ENCODE results near the gene CADPS2. TPM values are rescaled to one million over a fixed set of nuclear protein-coding genes. Genes with fewer than 3 reads are reported as not detected.

Gene CADPS2
- total RNA-seq, 2 donors from 2014 or later = not detected

- H3K9me3 Mint-ChIP-seq = no peaks in the 10 kb centered on the region
- ATAC-seq (no peak), DNase-seq (ENCODE audit: low spot score) (no peak)
- H3K27me3 Mint-ChIP-seq = peaks cover 10 to 26% of the 10 kb centered on the region in 2 donors
- no peaks in the 10 kb centered on the region for H3K36me3 Mint-ChIP-seq
- H3K27ac Mint-ChIP-seq = no peak overlapping the region
- no peaks in the 10 kb centered on the region for H3K4me1 Mint-ChIP-seq (ENCODE audit: low read depth in 2 of 2)
- H3K4me3 Mint-ChIP-seq = no peak overlapping the region
Measured at GRCh38 chr7:122883049-122883680, 3.1 kb downstream of the CADPS2 start.

GRCh38 chr7:122881324-122881723 lies 4.9 kb downstream of the CADPS2 start:
- no peak for ATAC-seq
- Mint-ChIP-seq H3K27me3 (peaks cover 3 to 16% of the 10 kb centered on the region in 2 donors), H3K4me3 (no peak overlapping the region), H3K4me1 (ENCODE audit: low read depth in 2 of 2) (no peaks in the 10 kb centered on the region), H3K27ac (no peak overlapping the region), H3K36me3 (no peaks in the 10 kb centered on the region), H3K9me3 (no peaks in the 10 kb centered on the region)
- no peak for DNase-seq (ENCODE audit: low spot score)

- ATAC-seq = no peak
- DNase-seq (ENCODE audit: low spot score) = no peak
- Mint-ChIP-seq H3K4me1 (ENCODE audit: low read depth in 2 of 2) (no peaks in the 10 kb centered on the region), H3K4me3 (no peak overlapping the region), H3K27me3 (no peaks in the 10 kb centered on the region), H3K9me3 (peaks cover 34% of the 10 kb centered on the region), H3K27ac (no peak overlapping the region), H3K36me3 (peaks cover 18% of the 10 kb centered on the region)
Measured at GRCh38 chr7:122869260-122869659, 17.0 kb downstream of the CADPS2 start.

- Mint-ChIP-seq H3K27ac (no peak overlapping the region), H3K4me1 (ENCODE audit: low read depth in 2 of 2) (no peaks in the 10 kb centered on the region), H3K4me3 (no peak overlapping the region), H3K27me3 (no peaks in the 10 kb centered on the region), H3K36me3 (peaks cover 18% of the 10 kb centered on the region), H3K9me3 (peaks cover 34% of the 10 kb centered on the region)
- DNase-seq (ENCODE audit: low spot score) = no peak
- ATAC-seq = no peak
Measured at GRCh38 chr7:122867471-122867980, 18.7 kb downstream of the CADPS2 start.

- H3K36me3 Mint-ChIP-seq = peaks cover 18% of the 10 kb centered on the region
- H3K4me3 Mint-ChIP-seq = no peak overlapping the region
- DNase-seq (ENCODE audit: low spot score) (no peak), ATAC-seq (no peak)
- peaks cover 25% of the 10 kb centered on the region for H3K9me3 Mint-ChIP-seq
- H3K27me3 Mint-ChIP-seq = no peaks in the 10 kb centered on the region
- H3K27ac Mint-ChIP-seq = no peak overlapping the region
- H3K4me1 Mint-ChIP-seq (ENCODE audit: low read depth in 2 of 2) = no peaks in the 10 kb centered on the region
Measured at GRCh38 chr7:122864838-122865237, 21.4 kb downstream of the CADPS2 start.

GRCh38 chr7:122864016-122864415 lies 22.2 kb downstream of the CADPS2 start:
- ATAC-seq (no peak), DNase-seq (ENCODE audit: low spot score) (no peak)
- no peaks in the 10 kb centered on the region for H3K4me1 Mint-ChIP-seq (ENCODE audit: low read depth in 2 of 2)
- H3K27me3 Mint-ChIP-seq = no peaks in the 10 kb centered on the region
- H3K9me3 Mint-ChIP-seq = peaks cover 19% of the 10 kb centered on the region
- H3K27ac Mint-ChIP-seq = no peak overlapping the region
- no peak overlapping the region for H3K4me3 Mint-ChIP-seq
- peaks cover 14% of the 10 kb centered on the region for H3K36me3 Mint-ChIP-seq

GRCh38 chr7:122858320-122858719 lies 27.9 kb downstream of the CADPS2 start:
- no peaks in the 10 kb centered on the region for H3K4me1 Mint-ChIP-seq (ENCODE audit: low read depth in 2 of 2)
- no peak overlapping the region for H3K27ac Mint-ChIP-seq
- no peak overlapping the region for H3K4me3 Mint-ChIP-seq
- H3K36me3 Mint-ChIP-seq = no peaks in the 10 kb centered on the region
- H3K27me3 Mint-ChIP-seq = no peaks in the 10 kb centered on the region
- ATAC-seq (no peak), DNase-seq (ENCODE audit: low spot score) (no peak)
- H3K9me3 Mint-ChIP-seq = peaks cover 11% of the 10 kb centered on the region

GRCh38 chr7:122850528-122850927 lies 35.7 kb downstream of the CADPS2 start:
- no peak for ATAC-seq
- DNase-seq (ENCODE audit: low spot score) = no peak
- Mint-ChIP-seq H3K36me3 (no peaks in the 10 kb centered on the region), H3K9me3 (peaks cover 23% of the 10 kb centered on the region), H3K27me3 (no peaks in the 10 kb centered on the region), H3K4me1 (ENCODE audit: low read depth in 2 of 2) (no peaks in the 10 kb centered on the region), H3K4me3 (no peak overlapping the region), H3K27ac (no peak overlapping the region)

GRCh38 chr7:122849957-122850328 lies 36.3 kb downstream of the CADPS2 start:
- H3K9me3 Mint-ChIP-seq = peaks cover 25% of the 10 kb centered on the region
- H3K27me3 Mint-ChIP-seq = no peaks in the 10 kb centered on the region
- no peak overlapping the region for H3K4me3 Mint-ChIP-seq
- H3K4me1 Mint-ChIP-seq (ENCODE audit: low read depth in 2 of 2) = no peaks in the 10 kb centered on the region
- H3K36me3 Mint-ChIP-seq = no peaks in the 10 kb centered on the region
- no peak overlapping the region for H3K27ac Mint-ChIP-seq
- DNase-seq (ENCODE audit: low spot score) = no peak
- no peak for ATAC-seq

GRCh38 chr7:122849322-122849956 lies 36.8 kb downstream of the CADPS2 start:
- H3K27me3 Mint-ChIP-seq = no peaks in the 10 kb centered on the region

GRCh38 chr7:122847871-122848473 lies 38.3 kb downstream of the CADPS2 start:
- no peaks in the 10 kb centered on the region for H3K27me3 Mint-ChIP-seq
- ATAC-seq = no peak
- H3K36me3 Mint-ChIP-seq = no peaks in the 10 kb centered on the region
- DNase-seq (ENCODE audit: low spot score) = no peak
- no peaks in the 10 kb centered on the region for H3K4me1 Mint-ChIP-seq (ENCODE audit: low read depth in 2 of 2)
- peaks cover 26% of the 10 kb centered on the region for H3K9me3 Mint-ChIP-seq
- H3K4me3 Mint-ChIP-seq = no peak overlapping the region
- no peak overlapping the region for H3K27ac Mint-ChIP-seq

More at GRCh38 chr7:122849322-122849956, 36.8 kb downstream of the CADPS2 start:
- Mint-ChIP-seq H3K27ac (no peak overlapping the region), H3K9me3 (peaks cover 25% of the 10 kb centered on the region), H3K4me1 (ENCODE audit: low read depth in 2 of 2) (no peaks in the 10 kb centered on the region), H3K4me3 (no peak overlapping the region), H3K36me3 (no peaks in the 10 kb centered on the region)
- DNase-seq (ENCODE audit: low spot score) = no peak
- no peak for ATAC-seq

- DNase-seq (ENCODE audit: low spot score) (no peak), ATAC-seq (no peak)
- no peaks in the 10 kb centered on the region for H3K36me3 Mint-ChIP-seq
- no peaks in the 10 kb centered on the region for H3K4me1 Mint-ChIP-seq (ENCODE audit: low read depth in 2 of 2)
- no peaks in the 10 kb centered on the region for H3K27me3 Mint-ChIP-seq
- H3K9me3 Mint-ChIP-seq = peaks cover 24% of the 10 kb centered on the region
- H3K4me3 Mint-ChIP-seq = no peak overlapping the region
- no peak overlapping the region for H3K27ac Mint-ChIP-seq
Measured at GRCh38 chr7:122846591-122846990, 39.7 kb downstream of the CADPS2 start.

- Mint-ChIP-seq H3K36me3 (no peaks in the 10 kb centered on the region), H3K4me3 (no peak overlapping the region), H3K4me1 (ENCODE audit: low read depth in 2 of 2) (no peaks in the 10 kb centered on the region), H3K27ac (no peak overlapping the region), H3K27me3 (no peaks in the 10 kb centered on the region), H3K9me3 (peaks cover 23% of the 10 kb centered on the region)
- DNase-seq (ENCODE audit: low spot score) (no peak), ATAC-seq (no peak)
Measured at GRCh38 chr7:122845286-122845685, 41.0 kb downstream of the CADPS2 start.

GRCh38 chr7:122844191-122844988 lies 41.9 kb downstream of the CADPS2 start:
- Mint-ChIP-seq H3K9me3 (peaks cover 23% of the 10 kb centered on the region), H3K27ac (no peak overlapping the region), H3K4me1 (ENCODE audit: low read depth in 2 of 2) (no peaks in the 10 kb centered on the region)

More at GRCh38 chr7:122844191-122844988, 41.9 kb downstream of the CADPS2 start:
- ATAC-seq (no peak), DNase-seq (ENCODE audit: low spot score) (no peak)
- H3K27me3 Mint-ChIP-seq = no peaks in the 10 kb centered on the region
- H3K4me3 Mint-ChIP-seq = no peak overlapping the region
- no peaks in the 10 kb centered on the region for H3K36me3 Mint-ChIP-seq
